HG03060 (cell line): ENCODE measurements around the gene HELZ2.

Experiments
- ATAC-seq: cut with Tn5 transposase; IDR thresholded peaks from one replicate; pipeline ENCODE4 v1.9.1; 2021; ENCODE audit warnings: low read depth, moderate number of reproducible peaks; ENCODE audit not compliant: unreplicated experiment

The HELZ2 gene

GRCh38 chr20:63525971-63526370 lies 48.1 kb downstream of the HELZ2 start:
- ATAC-seq: no peak

DNA sequence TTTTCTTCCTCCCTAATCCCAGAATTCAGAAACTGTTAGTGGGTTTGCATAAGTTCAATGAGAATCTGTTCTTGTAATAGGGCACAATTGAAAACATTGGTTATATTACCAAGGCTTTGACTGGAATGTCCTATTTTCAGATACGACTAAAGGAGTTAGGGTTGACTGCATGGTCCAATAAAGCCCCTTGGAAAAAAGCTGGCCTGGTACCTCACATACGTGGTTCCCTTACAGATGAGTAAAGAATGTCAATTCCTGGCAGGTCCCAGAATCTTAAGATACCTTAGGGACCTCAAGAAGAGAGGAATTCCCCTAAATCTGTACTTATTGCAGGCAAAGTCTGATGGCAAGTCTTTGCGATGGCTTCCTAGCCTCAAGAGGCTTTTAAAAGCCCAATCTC lies 48.9 kb downstream of the HELZ2 start:
- no peak for ATAC-seq
